HG03108 (cell line): ENCODE results near the gene TAF11L7.
"Not testable (repeated sequence)": the region's sequence is repeated elsewhere in the genome, so short reads cannot be mapped to it uniquely, and the experiment has no call there.

ENCODE experiments used
- ATAC-seq: cut with Tn5 transposase; IDR thresholded peaks from one replicate; pipeline ENCODE4 v1.9.1; 2021; ENCODE audit warnings: moderate library complexity; ENCODE audit not compliant: unreplicated experiment

The TAF11L7 gene

DNA sequence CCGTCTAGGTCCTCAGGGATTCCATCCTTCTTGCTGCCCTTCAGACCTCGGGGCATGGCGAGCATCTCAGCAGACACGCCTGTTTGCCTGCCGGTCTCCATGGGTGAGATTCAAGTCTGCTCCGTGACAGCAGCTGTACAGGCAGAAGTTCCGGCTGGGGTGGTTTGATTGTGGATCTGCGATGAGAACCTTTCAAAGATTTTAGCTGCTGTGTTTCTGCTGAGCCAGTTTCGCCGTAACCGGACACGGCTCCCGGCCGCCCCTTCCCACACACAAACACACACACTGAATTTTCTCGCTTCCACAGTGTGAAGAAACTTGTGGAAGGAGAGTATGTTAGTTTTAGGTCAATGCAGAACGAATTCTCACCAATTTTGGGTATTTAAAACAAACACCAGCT lies at the start of gene TAF11L7:
TSS of gene TAF11L7 (minus strand) at position 101 of the 400 bp plus-strand sequence.
- not testable (repeated sequence) for ATAC-seq

DNA sequence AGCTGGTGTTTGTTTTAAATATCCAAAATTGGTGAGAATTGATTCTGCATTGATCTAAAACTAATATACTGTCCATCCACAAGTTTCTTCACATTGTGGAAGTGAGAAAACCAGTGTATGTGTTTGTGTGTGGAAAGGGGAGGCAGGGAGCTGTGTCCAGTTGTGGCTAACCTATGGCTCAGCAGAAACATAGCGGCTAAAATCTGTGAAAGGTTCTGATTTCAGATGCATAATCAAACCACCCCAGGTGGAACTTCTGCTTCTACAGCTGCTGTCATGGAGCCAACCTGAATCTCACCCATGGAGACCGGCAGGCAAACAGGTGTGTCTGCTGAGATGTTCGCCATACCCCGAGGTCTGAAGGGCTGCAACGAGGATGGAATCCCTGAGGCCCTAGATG lies 48.6 kb upstream of the TAF11L7 start, which contains the start of gene TAF11L14:
TSS of gene TAF11L14 (plus strand) at position 301 of the 400 bp plus-strand sequence.
- ATAC-seq: no peak

DNA sequence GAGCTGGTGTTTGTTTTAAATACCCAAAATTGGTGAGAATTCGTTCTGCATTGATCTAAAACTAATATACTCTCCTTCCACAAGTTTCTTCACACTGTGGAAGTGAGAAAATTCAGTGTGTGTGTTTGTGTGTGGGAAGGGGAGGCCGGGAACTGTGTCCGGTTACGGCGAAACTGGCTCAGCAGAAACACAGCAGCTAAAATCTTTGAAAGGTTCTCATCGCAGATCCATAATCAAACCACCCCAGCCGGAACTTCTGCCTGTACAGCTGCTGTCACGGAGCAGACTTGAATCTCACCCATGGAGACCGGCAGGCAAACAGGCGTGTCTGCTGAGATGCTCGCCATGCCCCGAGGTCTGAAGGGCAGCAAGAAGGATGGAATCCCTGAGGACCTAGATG lies 46.2 kb upstream of the TAF11L7 start, which contains the start of gene TAF11L13:
TSS of gene TAF11L13 (plus strand) at position 301 of the 400 bp plus-strand sequence.
- ATAC-seq: not testable (repeated sequence)

DNA sequence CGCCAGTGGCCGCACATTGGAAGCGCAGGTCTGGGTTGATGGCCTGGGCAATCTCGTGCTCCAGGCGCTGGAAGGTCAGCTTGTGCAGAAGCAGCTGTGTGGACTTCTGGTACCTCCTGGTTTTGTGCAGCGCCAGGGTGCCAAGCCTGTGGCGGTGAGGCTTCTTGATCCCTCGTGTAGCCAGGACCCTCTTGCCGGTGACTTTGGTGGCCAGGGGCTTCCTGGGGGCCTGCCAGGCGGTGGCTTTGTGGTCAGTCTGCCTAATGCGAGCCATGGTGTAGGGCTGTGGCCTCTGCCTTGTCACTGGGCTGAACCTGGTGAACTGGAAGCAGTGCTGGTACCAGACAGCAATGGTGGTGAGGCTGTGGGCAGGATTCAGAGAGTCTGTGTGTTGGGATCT lies 40.1 kb upstream of the TAF11L7 start:
- no peak for ATAC-seq

DNA sequence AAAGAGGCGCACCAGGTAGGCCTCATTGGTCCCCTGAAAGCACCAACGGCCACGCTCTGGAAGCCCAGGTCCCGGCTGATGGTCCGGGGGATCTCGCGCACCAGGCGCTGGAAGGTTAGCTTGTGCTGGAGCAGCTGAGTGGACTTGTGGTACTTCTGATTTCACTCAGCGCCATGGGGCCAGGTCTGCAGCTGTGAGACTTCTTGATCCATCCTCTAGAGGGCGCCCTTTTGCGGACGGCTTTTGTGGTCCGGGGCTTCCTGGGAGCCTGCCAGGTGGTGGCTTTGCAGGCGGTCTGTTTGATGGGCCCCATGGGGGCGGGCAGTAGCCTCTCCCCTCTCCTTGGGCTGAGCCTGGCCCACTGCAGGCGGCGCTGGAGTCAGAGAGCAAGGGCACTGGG lies 35.1 kb upstream of the TAF11L7 start:
- no peak for ATAC-seq

DNA sequence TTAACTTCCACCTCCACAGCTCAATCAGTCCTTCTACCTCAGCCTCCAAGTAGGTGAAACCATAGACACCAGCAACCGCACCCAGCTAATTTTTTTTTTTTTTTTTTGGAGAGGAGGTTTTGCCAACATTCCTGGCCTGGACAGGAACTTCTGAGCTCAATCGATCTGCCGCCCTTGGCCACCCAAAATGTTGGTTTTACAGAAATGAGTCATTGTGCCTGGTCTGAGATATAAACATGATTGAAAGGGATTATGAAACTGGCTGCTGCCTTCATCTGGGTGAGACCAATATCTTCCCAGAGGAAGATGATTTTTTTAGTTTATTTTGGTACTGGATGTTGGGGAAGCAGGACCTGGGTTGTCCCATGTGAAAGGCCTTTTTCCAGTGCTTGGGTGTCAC lies 33.8 kb upstream of the TAF11L7 start:
- ATAC-seq: no peak

DNA sequence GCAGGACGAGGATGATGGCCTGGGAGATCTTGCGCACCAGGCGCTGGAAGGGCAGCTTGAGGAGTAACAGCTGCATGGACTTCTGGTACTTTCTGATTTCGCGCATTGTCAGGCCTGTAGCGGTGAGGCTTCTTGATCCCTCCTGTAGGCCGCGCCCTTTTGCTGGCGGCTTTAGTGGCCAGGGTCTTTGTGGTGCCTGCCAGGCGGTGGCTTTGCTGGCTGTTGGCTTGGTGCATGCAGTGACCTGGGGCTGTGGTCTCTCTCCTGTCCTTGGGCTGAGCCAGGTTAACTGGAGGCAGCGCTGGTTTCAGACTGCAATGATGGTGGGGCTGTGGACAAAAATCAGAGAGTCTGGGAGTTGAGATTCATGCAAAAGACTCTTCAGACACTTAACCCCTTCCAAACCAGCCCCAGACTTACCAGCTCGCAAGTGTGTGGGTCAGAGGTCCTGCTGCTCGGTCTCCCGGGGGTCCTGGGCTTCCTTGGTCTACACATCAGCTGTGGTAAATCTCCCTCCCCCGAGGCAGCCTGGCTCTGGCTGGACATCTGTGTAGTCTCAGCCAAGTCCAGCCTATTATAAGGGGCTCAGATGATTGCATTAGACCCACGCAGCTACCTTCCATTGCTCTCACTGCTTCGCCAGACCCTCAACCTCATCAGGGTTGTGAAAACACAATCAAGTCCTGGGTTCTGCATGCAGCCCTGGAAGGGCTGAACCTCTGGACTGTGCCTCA lies 29.5 kb upstream of the TAF11L7 start:
- no peak for ATAC-seq

DNA sequence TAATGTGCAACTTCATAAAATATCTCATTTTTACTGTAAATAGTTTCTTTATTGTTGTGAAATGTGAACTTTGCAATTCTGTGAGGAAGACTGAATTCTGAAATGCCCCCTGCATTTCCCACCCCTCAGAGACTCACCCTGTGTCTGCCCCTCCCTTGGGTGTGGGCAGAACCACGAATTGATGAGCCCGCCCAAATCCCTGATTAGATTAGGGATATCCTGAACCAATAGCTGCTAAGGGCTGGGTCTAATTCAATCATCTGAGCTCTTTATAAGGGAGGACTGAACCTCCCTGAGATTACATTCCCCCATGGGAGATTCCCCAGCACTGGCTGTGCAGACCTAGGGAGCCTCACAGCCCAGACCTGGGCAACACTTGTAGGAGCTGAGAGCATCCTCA lies 24.5 kb upstream of the TAF11L7 start, which contains the start of gene TAF11L12:
TSS of gene TAF11L12 (plus strand) at position 301 of the 400 bp plus-strand sequence.
- not testable (repeated sequence) for ATAC-seq

DNA sequence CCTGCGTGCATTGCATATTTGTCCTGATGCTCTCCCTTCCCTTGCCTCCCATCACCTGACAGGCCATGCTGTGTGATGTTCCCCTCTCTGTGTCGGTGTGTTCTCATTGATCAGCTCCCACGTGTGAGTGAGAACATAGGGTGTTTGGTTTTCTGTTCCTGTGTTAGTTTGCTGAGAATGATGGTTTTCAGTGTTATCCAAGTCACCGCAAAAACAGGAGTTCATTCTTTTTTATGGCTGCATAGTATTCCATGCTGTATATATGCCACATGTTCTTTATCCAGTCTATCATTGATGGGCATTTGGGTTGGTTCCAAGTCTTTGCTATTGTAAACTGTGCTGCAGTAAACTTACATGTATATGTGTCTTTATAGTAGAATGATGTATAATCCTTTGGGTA lies 21.9 kb upstream of the TAF11L7 start:
- ATAC-seq: not testable (repeated sequence)

DNA sequence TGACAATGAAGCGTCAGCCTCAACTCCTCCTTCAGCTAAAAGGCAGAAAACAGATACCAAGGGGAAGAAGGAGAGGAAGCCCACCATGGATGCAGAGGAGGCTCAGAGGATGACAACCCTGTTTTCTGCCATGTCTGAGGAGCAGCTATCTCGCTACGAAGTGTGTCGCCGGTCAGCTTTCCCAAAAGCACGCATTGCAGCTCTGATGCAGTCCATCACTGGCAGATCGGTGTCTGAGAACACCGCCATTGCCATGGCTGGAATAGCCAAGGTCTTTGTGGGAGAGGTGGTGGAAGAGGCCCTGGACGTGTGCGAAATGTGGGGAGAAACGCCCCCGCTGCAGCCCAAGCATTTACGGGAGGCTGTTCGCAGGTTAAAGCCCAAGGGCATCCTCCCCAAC lies 19.4 kb upstream of the TAF11L7 start:
- ATAC-seq: no peak

DNA sequence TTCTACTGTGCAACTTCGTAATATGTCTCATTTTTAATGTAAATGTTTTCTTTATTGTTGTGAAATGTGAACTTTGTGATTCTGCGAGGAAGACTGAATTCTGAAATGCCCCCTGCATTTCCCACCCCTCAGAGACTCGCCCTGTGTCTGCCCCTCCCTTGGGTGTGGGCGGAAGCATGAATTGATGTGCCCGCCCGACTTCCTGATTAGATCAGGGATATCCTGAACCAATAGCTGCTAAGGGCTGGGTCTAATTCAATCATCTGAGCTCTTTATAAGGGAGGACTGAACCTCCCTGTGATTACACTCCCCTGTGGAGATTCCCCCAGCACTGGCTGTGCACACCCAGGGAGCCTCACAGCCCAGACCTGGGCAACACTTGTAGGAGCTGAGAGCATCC lies 18.3 kb upstream of the TAF11L7 start, which contains the start of gene TAF11L11:
TSS of gene TAF11L11 (plus strand) at position 304 of the 400 bp plus-strand sequence.
- ATAC-seq: not testable (repeated sequence)

DNA sequence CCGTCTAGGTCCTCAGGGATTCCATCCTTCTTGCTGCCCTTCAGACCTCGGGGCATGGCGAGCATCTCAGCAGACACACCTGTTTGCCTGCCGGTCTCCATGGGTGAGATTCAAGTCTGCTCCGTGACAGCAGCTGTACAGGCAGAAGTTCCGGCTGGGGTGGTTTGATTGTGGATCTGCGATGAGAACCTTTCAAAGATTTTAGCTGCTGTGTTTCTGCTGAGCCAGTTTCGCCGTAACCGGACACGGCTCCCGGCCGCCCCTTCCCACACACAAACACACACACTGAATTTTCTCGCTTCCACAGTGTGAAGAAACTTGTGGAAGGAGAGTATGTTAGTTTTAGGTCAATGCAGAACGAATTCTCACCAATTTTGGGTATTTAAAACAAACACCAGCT lies 12.2 kb upstream of the TAF11L7 start, which contains the start of gene TAF11L10:
TSS of gene TAF11L10 (minus strand) at position 101 of the 400 bp plus-strand sequence.
- not testable (repeated sequence) for ATAC-seq

DNA sequence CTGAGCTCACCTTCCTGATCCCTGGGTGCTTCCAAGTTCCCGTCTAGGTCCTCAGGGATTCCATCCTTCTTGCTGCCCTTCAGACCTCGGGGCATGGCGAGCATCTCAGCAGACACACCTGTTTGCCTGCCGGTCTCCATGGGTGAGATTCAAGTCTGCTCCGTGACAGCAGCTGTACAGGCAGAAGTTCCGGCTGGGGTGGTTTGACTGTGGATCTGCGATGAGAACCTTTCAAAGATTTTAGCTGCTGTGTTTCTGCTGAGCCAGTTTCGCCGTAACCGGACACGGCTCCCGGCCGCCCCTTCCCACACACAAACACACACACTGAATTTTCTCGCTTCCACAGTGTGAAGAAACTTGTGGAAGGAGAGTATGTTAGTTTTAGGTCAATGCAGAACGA lies 8.7 kb upstream of the TAF11L7 start, which contains the start of gene TAF11L9:
TSS of gene TAF11L9 (minus strand) at position 140 of the 400 bp plus-strand sequence.
- ATAC-seq: not testable (repeated sequence)

DNA sequence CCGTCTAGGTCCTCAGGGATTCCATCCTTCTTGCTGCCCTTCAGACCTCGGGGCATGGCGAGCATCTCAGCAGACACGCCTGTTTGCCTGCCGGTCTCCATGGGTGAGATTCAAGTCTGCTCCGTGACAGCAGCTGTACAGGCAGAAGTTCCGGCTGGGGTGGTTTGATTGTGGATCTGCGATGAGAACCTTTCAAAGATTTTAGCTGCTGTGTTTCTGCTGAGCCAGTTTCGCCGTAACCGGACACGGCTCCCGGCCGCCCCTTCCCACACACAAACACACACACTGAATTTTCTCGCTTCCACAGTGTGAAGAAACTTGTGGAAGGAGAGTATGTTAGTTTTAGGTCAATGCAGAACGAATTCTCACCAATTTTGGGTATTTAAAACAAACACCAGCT lies 5.3 kb upstream of the TAF11L7 start, which contains the start of gene TAF11L8:
TSS of gene TAF11L8 (minus strand) at position 101 of the 400 bp plus-strand sequence.
- ATAC-seq: not testable (repeated sequence)
